ENCODE measurements around the gene DDX27.
A peak's percentile ranks its signal among the peaks of the same experiment; 100 is the strongest.

The DDX27 gene, protein sequence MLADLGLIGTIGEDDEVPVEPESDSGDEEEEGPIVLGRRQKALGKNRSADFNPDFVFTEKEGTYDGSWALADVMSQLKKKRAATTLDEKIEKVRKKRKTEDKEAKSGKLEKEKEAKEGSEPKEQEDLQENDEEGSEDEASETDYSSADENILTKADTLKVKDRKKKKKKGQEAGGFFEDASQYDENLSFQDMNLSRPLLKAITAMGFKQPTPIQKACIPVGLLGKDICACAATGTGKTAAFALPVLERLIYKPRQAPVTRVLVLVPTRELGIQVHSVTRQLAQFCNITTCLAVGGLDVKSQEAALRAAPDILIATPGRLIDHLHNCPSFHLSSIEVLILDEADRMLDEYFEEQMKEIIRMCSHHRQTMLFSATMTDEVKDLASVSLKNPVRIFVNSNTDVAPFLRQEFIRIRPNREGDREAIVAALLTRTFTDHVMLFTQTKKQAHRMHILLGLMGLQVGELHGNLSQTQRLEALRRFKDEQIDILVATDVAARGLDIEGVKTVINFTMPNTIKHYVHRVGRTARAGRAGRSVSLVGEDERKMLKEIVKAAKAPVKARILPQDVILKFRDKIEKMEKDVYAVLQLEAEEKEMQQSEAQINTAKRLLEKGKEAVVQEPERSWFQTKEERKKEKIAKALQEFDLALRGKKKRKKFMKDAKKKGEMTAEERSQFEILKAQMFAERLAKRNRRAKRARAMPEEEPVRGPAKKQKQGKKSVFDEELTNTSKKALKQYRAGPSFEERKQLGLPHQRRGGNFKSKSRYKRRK

DNA sequence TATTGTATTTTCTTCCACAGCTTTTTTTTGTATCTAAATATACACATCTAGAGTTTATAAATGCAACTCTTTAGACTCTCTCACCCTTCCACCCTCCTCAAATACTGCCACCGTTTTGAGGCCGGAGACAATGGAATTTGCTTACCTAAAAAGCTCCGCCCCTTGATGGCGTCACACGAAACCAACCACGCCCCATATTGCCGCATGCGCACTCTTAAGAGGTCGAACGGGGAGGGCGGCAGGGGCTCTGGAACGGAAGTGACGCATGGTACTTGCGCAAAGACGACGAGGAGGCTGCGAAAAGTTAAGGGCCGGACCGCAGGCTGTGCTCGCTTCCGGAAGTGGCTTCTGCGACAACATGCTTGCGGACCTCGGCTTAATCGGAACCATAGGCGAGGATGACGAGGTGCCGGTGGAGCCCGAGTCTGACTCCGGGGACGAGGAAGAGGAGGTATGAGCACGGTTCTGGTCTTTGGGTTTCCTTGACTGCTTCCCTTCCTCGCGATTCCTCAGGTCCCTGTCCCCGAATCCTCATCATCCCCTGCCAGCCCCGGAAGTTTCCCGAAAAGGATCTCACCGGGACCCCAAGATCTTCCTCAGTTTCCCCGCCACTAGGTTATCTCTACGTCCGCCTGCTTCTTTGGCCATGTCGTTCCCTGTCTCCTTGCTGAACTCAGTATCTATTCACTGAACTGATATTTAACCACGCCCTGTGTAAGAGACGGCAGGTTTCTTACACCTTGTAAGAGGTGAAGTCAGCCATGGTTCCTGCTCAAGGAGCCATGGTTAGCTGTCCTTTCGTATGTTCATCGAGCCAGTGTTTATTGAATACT lies at the start of gene DDX27:
Gene DDX27 (plus strand): TSS at position 326 of the 833 bp plus-strand sequence. CDS start 33 bp downstream, at position 359.
- DNase-seq (ENCODE audit: low spot score) = peak; percentile 97
- Histone ChIP-seq H3K4me3 (peak within 1 kb of the TSS; percentile 84), H3K27ac (peak within 1 kb of the TSS; percentile 82 to 91)
- TF ChIP-seq, protein P1, sequence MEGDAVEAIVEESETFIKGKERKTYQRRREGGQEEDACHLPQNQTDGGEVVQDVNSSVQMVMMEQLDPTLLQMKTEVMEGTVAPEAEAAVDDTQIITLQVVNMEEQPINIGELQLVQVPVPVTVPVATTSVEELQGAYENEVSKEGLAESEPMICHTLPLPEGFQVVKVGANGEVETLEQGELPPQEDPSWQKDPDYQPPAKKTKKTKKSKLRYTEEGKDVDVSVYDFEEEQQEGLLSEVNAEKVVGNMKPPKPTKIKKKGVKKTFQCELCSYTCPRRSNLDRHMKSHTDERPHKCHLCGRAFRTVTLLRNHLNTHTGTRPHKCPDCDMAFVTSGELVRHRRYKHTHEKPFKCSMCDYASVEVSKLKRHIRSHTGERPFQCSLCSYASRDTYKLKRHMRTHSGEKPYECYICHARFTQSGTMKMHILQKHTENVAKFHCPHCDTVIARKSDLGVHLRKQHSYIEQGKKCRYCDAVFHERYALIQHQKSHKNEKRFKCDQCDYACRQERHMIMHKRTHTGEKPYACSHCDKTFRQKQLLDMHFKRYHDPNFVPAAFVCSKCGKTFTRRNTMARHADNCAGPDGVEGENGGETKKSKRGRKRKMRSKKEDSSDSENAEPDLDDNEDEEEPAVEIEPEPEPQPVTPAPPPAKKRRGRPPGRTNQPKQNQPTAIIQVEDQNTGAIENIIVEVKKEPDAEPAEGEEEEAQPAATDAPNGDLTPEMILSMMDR (IDR thresholded peaks at IDR 0.05) = no peak

DNA sequence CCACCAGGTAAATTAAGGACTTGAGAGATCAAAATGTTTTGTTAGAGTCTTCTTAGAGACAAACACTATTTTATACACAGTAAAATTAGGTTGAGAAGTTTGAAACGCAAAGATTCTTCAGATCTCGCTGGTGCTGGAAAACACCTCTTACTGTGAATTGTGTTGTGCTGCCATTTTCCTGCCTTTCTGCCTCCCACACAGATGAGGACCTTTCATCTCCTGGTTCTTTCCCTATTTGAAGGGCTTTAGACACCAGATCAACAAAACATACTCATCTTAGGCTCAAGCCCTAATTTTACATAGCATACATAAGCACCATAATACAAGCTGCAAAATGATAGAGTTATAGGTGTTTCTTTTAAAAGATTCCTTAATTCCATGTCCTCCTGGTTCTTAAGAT lies 49.7 kb upstream of the DDX27 start:
- Histone ChIP-seq H3K27ac (no peak overlapping the region), H3K4me3 (no peak overlapping the region)
- DNase-seq (ENCODE audit: low spot score) = no peak
- TF ChIP-seq, protein P1 (IDR thresholded peaks at IDR 0.05) = no peak

DNA sequence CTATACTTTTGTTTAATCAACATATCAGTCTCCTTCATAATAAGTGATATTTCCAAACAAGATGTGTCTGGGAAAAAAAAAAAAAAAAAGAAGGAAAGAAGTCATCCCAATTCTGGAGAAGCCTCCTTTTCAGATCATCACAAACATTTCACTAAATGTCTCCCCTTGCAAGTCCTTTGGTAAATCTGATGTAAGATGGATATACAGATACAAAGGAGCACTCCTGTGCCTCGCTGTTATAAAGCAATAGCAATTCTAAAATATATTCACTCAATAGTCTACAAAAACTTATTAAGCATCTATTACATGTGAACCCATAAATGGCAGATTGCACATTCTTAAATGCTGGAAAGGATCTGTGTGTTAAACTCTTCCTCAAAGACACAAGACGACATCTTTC lies 48.5 kb upstream of the DDX27 start:
- DNase-seq (ENCODE audit: low spot score) = no peak
- H3K27ac ChIP-seq = no peak overlapping the region
- TF ChIP-seq, protein P1 (IDR thresholded peaks at IDR 0.05) = no peak
- H3K4me3 ChIP-seq = no peak overlapping the region

DNA sequence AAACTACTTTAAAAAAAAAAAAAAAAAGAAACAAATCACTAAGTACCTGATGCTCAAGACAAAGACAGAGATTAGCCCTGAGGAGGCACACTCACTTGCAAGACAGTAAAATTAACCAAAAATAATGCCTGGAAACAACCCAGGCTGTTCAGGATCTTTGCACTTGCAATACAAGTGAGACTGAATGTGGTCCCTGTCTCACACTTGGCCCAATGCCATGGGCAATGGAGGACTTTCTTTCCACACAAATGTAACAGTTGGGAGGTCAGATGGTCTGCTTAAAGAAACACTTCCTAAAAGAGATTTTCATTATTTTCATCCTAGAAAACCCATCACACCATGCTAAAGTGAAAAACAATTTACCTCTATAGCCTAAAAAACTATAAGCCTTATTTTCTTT lies 47.3 kb upstream of the DDX27 start:
- Histone ChIP-seq H3K27ac (no peak overlapping the region), H3K4me3 (no peak overlapping the region)
- no peak for DNase-seq (ENCODE audit: low spot score)
- TF ChIP-seq, protein P1 (IDR thresholded peaks at IDR 0.05) = no peak

DNA sequence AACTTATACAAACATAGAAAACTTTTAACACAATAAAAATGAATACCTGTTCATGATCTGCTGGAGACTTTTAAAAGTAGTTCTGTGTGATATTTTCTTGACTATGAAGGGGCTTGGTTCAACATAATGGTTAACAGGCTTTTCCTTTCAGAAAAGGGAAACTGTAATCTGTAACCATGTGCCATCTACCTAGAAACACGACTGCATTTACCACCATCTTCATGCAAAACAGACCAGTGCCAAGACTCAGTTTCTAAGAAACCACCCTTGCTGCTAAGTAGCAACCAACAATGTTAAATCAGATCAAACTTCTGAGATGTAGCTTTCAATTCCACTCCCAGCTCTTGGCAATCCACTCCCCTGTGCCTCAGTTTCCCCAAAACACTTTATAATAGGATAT lies 46.8 kb upstream of the DDX27 start:
- no peak for DNase-seq (ENCODE audit: low spot score)
- Histone ChIP-seq H3K27ac (no peak overlapping the region), H3K4me3 (no peak overlapping the region)
- TF ChIP-seq, protein P1 (IDR thresholded peaks at IDR 0.05) = no peak

DNA sequence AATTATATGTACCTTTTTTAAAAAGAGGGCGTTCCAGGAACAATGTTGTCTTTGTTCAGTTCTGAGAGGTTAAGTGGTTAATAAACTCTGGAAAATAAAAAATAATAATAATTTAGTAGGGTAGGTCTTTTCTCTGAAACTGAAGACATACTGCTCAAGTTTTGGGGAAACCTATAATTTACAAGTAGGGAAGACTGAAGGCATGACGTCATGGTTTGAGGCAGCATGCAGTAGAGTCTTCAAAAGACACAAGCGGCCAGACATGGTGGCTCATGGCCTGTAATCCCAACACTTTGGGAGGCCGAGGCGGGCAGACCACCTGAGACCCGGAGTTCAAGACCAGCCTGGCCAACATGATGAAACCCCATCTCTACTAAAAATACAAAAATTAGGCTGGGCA lies 45.0 kb upstream of the DDX27 start:
- DNase-seq (ENCODE audit: low spot score) = no peak
- TF ChIP-seq, protein P1 (IDR thresholded peaks at IDR 0.05) = no peak
- H3K4me3 ChIP-seq = no peak overlapping the region
- no peak overlapping the region for H3K27ac ChIP-seq
